Measurements from ENCODE around the gene RNF103. TPM values are rescaled to one million over a fixed set of nuclear protein-coding genes. Genes with fewer than 3 reads are reported as not detected.

Gene RNF103
- total RNA-seq, 2 experiments from 2014 or later = 12.7 to 14.1 TPM

- POLR2A ChIA-PET = no interaction called here
- no peaks in the 10 kb centered on the region for H3K4me1 Mint-ChIP-seq
- peaks cover 9% of the 10 kb centered on the region for H3K27me3 Mint-ChIP-seq
- peaks cover 6% of the 10 kb centered on the region for H3K9me3 Mint-ChIP-seq
- no peak overlapping the region for H3K4me3 Mint-ChIP-seq
- no peak for DNase-seq
- CTCF ChIA-PET = interaction anchor here (0.7 kb wide), 1 partner anchor 192 kb away, joined by 3 read pairs; no protein-coding TSS in a partner anchor
- H3K27ac Mint-ChIP-seq = no peak overlapping the region
- no peaks in the 10 kb centered on the region for H3K36me3 Mint-ChIP-seq (ENCODE audit: low read depth)
Observed at GRCh38 chr2:86636842-86637241, 13.2 kb upstream of the RNF103 start.

GRCh38 chr2:86634352-86634751 lies 10.7 kb upstream of the RNF103 start:
- Mint-ChIP-seq H3K4me1 (no peaks in the 10 kb centered on the region), H3K27me3 (peaks cover 5% of the 10 kb centered on the region), H3K27ac (no peak overlapping the region), H3K9me3 (no peaks in the 10 kb centered on the region), H3K4me3 (no peak overlapping the region), H3K36me3 (ENCODE audit: low read depth) (no peaks in the 10 kb centered on the region)
- POLR2A ChIA-PET = no interaction called here
- DNase-seq = no peak
- CTCF ChIA-PET = interaction anchor here (0.9 to 1.6 kb wide), 2 partner anchors 12 to 41 kb away, joined by 4 read pairs; no protein-coding TSS in a partner anchor

- Mint-ChIP-seq H3K4me3 (no peak overlapping the region), H3K36me3 (ENCODE audit: low read depth) (no peaks in the 10 kb centered on the region), H3K9me3 (no peaks in the 10 kb centered on the region), H3K27ac (no peak overlapping the region), H3K4me1 (no peaks in the 10 kb centered on the region), H3K27me3 (peaks cover 11% of the 10 kb centered on the region)
- DNase-seq = no peak
- ChIA-PET POLR2A (no interaction called here), CTCF (interaction anchor here (1.6 kb wide), 1 partner anchor 11 kb away, joined by 4 read pairs; no protein-coding TSS in a partner anchor)
Observed at GRCh38 chr2:86633155-86633651, 9.5 kb upstream of the RNF103 start.

- Mint-ChIP-seq H3K4me1 (no peaks in the 10 kb centered on the region), H3K9me3 (no peaks in the 10 kb centered on the region), H3K4me3 (no peak overlapping the region), H3K27ac (no peak overlapping the region), H3K36me3 (ENCODE audit: low read depth) (no peaks in the 10 kb centered on the region), H3K27me3 (peaks cover 13% of the 10 kb centered on the region)
- DNase-seq = no peak
- ChIA-PET POLR2A (no interaction called here), CTCF (no interaction called here)
Observed at GRCh38 chr2:86632672-86633071, 9.0 kb upstream of the RNF103 start.

- ChIA-PET CTCF (no interaction called here), POLR2A (no interaction called here)
- Mint-ChIP-seq H3K9me3 (no peaks in the 10 kb centered on the region), H3K27me3 (peaks cover 16% of the 10 kb centered on the region), H3K36me3 (ENCODE audit: low read depth) (no peaks in the 10 kb centered on the region), H3K4me3 (no peak overlapping the region), H3K27ac (no peak overlapping the region), H3K4me1 (no peaks in the 10 kb centered on the region)
- DNase-seq = no peak
Observed at GRCh38 chr2:86631846-86632485, 8.3 kb upstream of the RNF103 start.

GRCh38 chr2:86628091-86628522 lies 4.4 kb upstream of the RNF103 start:
- no peak for DNase-seq
- Mint-ChIP-seq H3K36me3 (ENCODE audit: low read depth) (no peaks in the 10 kb centered on the region), H3K4me1 (peaks cover 6% of the 10 kb centered on the region), H3K4me3 (no peak overlapping the region), H3K27me3 (peaks cover 23% of the 10 kb centered on the region), H3K9me3 (no peaks in the 10 kb centered on the region), H3K27ac (no peak overlapping the region)
- POLR2A ChIA-PET = no interaction called here
- CTCF ChIA-PET = no interaction called here

- Mint-ChIP-seq H3K36me3 (ENCODE audit: low read depth) (no peaks in the 10 kb centered on the region), H3K9me3 (no peaks in the 10 kb centered on the region), H3K4me1 (peaks cover 6% of the 10 kb centered on the region), H3K4me3 (no peak overlapping the region), H3K27ac (no peak overlapping the region), H3K27me3 (peaks cover 23% of the 10 kb centered on the region)
- POLR2A ChIA-PET = no interaction called here
- CTCF ChIA-PET = no interaction called here
- no peak for DNase-seq
Observed at GRCh38 chr2:86627550-86627949, 3.9 kb upstream of the RNF103 start.

GRCh38 chr2:86625096-86625495 lies 1.4 kb upstream of the RNF103 start:
- POLR2A ChIA-PET = no interaction called here
- CTCF ChIA-PET = interaction anchor here (1.0 kb wide), 1 partner anchor 10 kb away, joined by 3 read pairs; no protein-coding TSS in a partner anchor
- DNase-seq = no peak
- H3K36me3 Mint-ChIP-seq (ENCODE audit: low read depth) = peaks cover 4% of the 10 kb centered on the region
- H3K27ac Mint-ChIP-seq = no peak overlapping the region
- H3K27me3 Mint-ChIP-seq = peaks cover 23% of the 10 kb centered on the region
- H3K4me1 Mint-ChIP-seq = peaks cover 24% of the 10 kb centered on the region
- H3K4me3 Mint-ChIP-seq = no peak overlapping the region
- H3K9me3 Mint-ChIP-seq = no peaks in the 10 kb centered on the region

GRCh38 chr2:86624267-86624547 lies 542 bp upstream of the RNF103 start:
- CTCF ChIA-PET = no interaction called here
- Mint-ChIP-seq H3K4me3 (peak overlapping the region; percentile 73), H3K4me1 (peaks cover 24% of the 10 kb centered on the region), H3K9me3 (no peaks in the 10 kb centered on the region), H3K36me3 (ENCODE audit: low read depth) (peaks cover 12% of the 10 kb centered on the region), H3K27ac (peak overlapping the region; percentile 91), H3K27me3 (peaks cover 19% of the 10 kb centered on the region)
- POLR2A ChIA-PET = no interaction called here
- DNase-seq = no peak

- peaks cover 27% of the 10 kb centered on the region for H3K4me1 Mint-ChIP-seq
- CTCF ChIA-PET = interaction anchor here (0.9 kb wide), 1 partner anchor 13 kb away, joined by 5 read pairs; no protein-coding TSS in a partner anchor
- peak; percentile 61 for DNase-seq
- H3K27ac Mint-ChIP-seq = peak overlapping the region; percentile 98
- peak overlapping the region; percentile 93 for H3K4me3 Mint-ChIP-seq
- no peaks in the 10 kb centered on the region for H3K9me3 Mint-ChIP-seq
- H3K36me3 Mint-ChIP-seq (ENCODE audit: low read depth) = peaks cover 23% of the 10 kb centered on the region
- POLR2A ChIA-PET = interaction anchor here (0.7 kb wide), 1 partner anchor 153 kb away, joined by 3 read pairs; no protein-coding TSS in a partner anchor
- peaks cover 12% of the 10 kb centered on the region for H3K27me3 Mint-ChIP-seq
Observed at GRCh38 chr2:86623043-86623493, 597 bp downstream of the RNF103 start.

- H3K27me3 Mint-ChIP-seq = peaks cover 10% of the 10 kb centered on the region
- no peaks in the 10 kb centered on the region for H3K9me3 Mint-ChIP-seq
- POLR2A ChIA-PET = interaction anchor here (0.6 to 0.7 kb wide), 2 partner anchors 152 to 180 kb away, joined by 3 to 4 read pairs; no protein-coding TSS in a partner anchor
- CTCF ChIA-PET = interaction anchor here (0.9 to 1.0 kb wide), 2 partner anchors 11 to 12 kb away, joined by 4 to 5 read pairs; no protein-coding TSS in a partner anchor
- H3K4me3 Mint-ChIP-seq = peak overlapping the region; percentile 93
- peaks cover 29% of the 10 kb centered on the region for H3K4me1 Mint-ChIP-seq
- peaks cover 27% of the 10 kb centered on the region for H3K36me3 Mint-ChIP-seq (ENCODE audit: low read depth)
- peak overlapping the region; percentile 98 for H3K27ac Mint-ChIP-seq
- DNase-seq = peak; percentile 35
Observed at GRCh38 chr2:86622519-86623042, 1.1 kb downstream of the RNF103 start.

- Mint-ChIP-seq H3K4me1 (peaks cover 33% of the 10 kb centered on the region), H3K9me3 (no peaks in the 10 kb centered on the region), H3K36me3 (ENCODE audit: low read depth) (peaks cover 36% of the 10 kb centered on the region), H3K27ac (peak overlapping the region; percentile 65), H3K4me3 (peak overlapping the region; percentile 93), H3K27me3 (peaks cover 8% of the 10 kb centered on the region)
- no peak for DNase-seq
- ChIA-PET CTCF (interaction anchor here (0.9 to 1.0 kb wide), 2 partner anchors 12 to 179 kb away, joined by 3 to 4 read pairs; no protein-coding TSS in a partner anchor), POLR2A (no interaction called here)
Observed at GRCh38 chr2:86621280-86621943, 2.3 kb downstream of the RNF103 start.

GRCh38 chr2:86617738-86618137 lies 5.9 kb downstream of the RNF103 start:
- DNase-seq = no peak
- Mint-ChIP-seq H3K36me3 (ENCODE audit: low read depth) (peaks cover 62% of the 10 kb centered on the region), H3K9me3 (no peaks in the 10 kb centered on the region), H3K27me3 (no peaks in the 10 kb centered on the region), H3K4me3 (no peak overlapping the region), H3K27ac (no peak overlapping the region), H3K4me1 (peaks cover 27% of the 10 kb centered on the region)
- ChIA-PET CTCF (interaction anchor here (2.1 kb wide), 1 partner anchor 9 kb away, joined by 6 read pairs; no protein-coding TSS in a partner anchor), POLR2A (no interaction called here)
